NCI-H2171 treated with DMSO at 0.1 percent for 48 hours (cell line): ENCODE results near the gene KRTAP12-2.
"Not testable (repeated sequence)": the region's sequence is repeated elsewhere in the genome, so short reads cannot be mapped to it uniquely, and the experiment has no call there.

Source experiments
- DNase-seq: peaks from one replicate; lab custom pipeline; 2025; lab: John Stamatoyannopoulos, UW

Gene KRTAP12-2

DNA sequence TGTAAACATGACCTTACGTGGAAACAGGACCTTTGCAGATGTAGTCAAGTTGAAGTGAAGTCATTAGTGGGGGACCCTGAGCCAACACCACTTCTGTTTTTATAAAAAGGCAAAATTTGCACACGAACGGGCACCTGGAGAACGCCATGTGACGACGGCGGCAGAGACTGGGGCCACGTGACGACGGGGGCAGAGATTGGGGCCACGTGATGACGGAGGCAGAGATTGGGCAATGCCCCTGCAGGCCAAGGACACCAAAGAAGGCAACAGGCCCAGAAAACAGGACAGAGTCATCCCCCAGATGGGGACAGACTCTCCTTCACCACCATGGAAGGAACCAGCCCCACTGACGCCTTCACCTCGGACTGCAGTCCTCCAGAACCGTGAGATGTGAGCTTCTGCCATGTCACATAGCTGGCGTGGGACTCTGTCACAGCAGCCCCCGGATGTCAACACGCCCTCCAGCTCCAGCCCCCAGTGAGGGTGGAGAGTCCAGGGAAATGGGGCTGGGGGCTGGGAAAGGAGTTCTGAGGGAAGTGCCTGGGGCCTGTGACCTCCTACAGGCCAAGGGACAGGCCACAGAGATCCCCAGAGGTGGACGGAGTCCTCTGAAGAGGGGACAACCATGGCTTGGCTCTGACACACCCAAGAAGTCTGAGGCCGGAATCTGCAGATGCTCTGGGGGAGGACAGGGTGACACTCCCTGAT lies 16.3 kb downstream of the KRTAP12-2 start:
- no peak for DNase-seq

DNA sequence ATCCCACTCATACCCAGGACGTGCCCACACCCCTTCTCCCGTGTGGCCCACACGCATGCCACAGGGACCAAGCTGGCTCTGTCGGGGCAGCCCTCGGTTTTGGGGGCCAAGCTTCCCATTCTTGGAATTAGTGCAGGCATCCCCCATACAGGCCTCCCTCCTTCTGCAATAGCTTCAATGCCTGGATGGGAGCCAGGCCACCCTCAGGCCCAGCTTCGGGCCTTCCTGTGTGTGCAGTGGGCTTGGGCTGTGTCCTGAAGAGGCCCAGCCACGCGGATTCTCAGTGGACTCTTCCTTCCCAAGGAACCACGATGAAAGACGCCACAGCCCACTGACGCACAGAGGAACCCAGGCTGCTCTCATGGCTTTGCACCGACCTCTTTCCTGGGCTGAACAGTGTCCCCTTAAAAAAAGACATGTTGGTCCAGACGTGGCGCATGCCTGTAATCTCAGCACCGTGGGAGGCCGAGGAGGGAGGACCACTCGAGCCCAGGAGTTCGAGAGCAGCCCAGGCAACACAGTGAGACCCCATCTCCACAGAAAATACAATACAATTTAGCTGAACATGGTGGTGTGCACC lies 17.1 kb downstream of the KRTAP12-2 start:
- DNase-seq = no peak

DNA sequence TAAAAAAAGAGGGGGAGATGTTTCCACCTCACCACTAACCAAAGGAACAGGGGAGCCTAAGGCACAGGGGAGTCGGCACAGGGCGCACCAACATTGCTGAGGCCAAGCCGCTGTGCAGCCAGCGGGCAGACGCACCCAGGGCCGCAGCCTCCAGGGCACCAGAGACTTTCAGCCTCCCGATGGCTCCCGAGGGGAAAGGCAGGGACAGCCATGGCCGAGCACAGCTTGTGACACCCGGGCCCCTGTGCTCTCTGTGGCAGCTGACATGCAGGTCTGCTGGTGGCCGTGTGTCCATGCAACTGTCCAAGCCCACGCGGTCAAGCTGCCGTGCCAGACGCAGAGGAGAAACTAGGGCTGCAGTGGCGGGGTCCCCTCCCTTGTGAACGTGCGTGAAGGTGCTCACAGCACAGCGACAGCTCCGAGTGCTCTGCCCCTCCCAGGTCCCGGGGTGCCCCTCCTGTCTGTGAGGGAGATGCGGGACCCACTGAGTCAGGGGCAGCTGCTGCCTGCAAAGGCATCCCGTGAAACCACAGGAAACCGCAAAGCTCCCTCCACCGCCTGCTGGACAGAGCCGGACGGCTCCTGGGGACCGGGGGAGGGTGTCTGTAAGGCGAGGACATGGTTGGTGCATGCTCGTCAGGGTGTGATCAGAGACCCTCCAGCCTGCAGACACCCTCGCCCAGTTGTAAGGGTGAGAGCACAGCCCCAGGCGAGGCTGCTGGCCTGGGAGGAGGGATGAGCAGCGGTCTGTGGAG lies 18.0 kb downstream of the KRTAP12-2 start:
- DNase-seq = no peak

DNA sequence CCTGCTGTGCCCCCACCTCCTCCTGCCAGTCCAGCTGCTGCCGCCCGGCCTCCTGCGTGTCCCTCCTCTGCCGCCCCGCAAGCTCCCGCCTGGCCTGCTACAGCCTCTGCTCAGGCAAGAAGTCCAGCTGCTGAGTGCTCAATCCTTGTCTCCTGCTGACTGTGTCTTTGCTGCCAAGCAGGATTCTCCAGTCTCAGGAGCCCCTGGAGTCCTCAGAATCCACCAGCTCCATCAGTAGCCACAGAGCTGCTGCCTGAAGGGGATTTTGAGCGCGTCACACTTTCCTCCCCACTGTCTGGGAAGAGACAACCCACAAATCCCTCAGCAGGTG lies 19.5 kb downstream of the KRTAP12-2 start:
- no peak for DNase-seq

DNA sequence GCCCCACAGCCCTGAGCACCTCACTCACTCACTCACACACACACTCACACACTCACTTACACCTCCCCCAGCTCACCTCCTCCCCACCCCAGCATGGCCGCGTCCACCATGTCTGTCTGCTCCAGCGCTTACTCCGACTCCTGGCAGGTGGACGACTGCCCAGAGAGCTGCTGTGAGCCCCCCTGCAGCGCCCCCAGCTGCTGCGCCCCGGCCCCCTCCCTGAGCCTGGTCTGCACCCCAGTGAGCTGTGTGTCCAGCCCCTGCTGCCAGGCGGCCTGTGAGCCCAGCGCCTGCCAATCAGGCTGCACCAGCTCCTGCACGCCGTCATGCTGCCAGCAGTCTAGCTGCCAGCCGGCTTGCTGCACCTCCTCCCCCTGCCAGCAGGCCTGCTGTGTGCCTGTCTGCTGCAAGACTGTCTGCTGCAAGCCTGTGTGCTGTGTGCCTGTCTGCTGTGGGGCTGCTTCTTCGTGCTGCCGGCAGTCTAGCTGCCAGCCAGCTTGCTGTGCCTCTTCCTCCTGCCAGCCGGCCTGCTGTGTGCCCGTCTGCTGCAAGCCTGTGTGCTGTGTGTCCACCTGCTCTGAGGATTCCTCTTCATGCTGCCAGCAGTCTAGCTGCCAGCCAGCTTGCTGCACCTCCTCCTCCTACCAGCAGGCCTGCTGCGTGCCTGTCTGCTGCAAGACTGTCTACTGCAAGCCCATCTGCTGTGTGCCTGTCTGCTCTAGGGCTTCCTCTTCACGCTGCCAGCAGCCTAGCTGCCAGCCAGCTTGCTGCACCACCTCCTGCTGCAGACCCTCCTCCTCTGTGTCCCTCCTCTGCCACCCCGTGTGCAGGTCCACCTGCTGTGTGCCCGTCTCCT lies 20.1 kb downstream of the KRTAP12-2 start, which contains the start of gene KRTAP10-11:
TSS of gene KRTAP10-11 (plus strand) at position 49 of the 856 bp plus-strand sequence. CDS start at position 94, 45 bp downstream.
- peak; percentile 64 for DNase-seq

DNA sequence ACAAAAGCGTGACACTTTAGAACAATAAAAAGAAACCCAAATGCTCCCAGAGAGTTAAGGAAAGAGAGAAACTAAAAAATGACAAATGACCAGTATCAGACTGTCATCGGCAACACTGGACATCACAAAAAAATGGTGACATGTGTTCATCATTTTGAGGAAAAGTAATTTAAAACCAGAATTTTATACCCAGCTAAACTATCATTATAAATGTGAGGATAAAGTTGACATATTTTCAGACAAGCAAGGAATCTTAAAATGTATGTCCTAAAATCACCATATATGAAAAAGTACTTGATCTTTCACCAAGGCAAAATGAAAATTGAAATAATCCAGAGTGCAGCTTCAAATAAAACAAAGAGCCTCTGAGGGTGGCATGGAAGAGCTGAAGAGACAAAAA lies 21.8 kb downstream of the KRTAP12-2 start:
- DNase-seq = no peak

DNA sequence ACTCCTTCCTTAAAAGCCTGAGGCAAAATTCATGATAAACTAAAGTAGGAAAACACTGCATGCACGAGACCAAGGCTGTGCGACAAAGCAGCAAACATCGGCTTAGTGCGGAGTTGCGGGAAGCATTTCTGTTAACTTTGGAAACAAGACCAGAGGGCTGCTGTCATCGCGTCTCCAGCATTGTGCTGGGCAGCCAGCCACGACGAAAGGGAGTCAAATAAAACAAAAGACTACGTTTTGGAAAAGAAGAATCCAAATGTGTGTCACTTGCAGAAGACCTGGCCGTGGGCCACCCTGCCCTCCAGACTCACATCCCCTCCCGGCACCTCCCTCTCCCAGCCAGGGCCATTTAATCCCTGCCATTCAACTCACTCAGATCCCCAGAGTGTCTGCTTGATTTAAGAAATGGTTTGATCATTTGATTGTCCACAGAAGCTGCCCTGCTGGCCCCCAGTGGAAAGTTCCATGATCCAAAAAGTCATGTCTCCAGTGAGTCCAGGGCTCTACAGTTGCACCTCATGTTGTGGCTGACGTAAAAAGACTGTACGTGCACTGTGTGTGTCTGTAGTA lies 22.9 kb downstream of the KRTAP12-2 start:
- DNase-seq = no peak

DNA sequence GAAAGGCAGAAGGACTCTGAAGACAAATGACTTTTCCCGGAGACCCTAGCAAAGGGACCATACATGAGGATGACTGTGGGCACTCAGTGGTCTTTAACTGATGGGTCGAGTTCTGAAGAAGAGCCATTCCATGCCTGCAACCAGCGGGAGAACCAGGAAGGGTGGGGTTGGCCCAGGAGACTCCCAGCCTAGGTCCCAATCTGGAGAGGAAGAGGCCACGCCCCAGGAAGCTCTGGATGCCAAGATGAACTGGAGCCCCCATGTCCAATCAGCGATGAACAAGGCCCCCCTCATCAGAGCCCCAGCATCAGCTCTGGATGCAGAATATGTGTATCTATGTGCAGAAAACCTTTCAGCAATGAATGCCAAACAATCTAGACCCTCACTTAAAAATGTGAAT lies 26.0 kb downstream of the KRTAP12-2 start:
- DNase-seq = no peak

DNA sequence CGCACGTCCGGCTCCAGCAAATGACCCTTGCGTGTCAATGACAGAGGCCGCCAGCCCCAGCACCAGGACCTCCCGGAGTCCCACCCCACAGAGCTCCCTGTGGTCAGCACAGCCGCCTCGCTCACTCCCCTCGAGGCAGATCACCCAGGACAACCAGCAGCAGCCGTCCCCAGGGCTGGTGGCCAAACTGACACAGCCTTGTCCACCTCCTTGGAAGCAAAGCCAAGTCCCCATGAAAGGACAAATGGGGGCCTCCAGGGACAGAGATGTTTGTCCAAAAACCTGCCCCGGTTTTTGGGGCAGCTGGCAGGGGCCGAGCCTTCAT lies 27.4 kb downstream of the KRTAP12-2 start:
- DNase-seq = no peak

DNA sequence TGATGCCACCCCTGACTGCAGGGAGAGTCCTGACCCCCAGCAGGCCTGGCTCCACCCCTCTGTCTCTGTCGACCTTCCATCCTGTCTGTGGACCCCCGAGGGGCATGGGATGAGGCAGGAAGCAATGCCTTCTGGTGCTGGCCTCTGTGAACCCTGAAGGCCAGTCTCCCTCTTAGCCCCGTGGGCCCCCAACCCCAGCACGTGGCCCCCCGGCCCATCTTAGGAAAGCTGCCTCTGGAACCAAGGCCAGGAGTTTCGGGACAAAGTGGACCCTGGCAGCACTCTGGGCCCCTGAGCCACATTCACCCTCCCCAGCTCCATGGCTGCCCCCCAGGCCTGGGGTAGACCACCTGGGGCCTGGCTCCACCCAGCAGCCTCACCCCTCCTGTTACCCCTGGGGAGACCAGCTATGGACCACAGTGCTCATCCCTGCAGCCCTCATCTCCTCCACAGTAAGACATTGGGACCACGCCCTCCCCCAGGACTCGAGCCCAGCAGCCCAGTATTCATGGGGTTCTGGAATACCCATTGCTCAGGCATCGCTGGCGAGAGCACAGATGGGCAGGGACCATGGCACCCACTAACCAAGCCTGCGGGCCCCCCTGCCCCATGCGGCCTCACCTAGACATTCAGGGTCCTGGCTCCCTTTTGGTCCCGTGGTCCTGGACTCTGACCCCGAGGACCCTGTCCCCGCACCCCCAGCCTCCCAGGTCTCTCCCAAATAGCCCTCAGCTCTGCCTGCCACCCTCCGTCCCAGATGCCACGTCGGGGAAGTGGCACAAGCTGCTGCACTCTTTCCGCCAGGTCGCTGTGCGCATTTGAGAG lies 28.0 kb downstream of the KRTAP12-2 start:
- not testable (repeated sequence) for DNase-seq

DNA sequence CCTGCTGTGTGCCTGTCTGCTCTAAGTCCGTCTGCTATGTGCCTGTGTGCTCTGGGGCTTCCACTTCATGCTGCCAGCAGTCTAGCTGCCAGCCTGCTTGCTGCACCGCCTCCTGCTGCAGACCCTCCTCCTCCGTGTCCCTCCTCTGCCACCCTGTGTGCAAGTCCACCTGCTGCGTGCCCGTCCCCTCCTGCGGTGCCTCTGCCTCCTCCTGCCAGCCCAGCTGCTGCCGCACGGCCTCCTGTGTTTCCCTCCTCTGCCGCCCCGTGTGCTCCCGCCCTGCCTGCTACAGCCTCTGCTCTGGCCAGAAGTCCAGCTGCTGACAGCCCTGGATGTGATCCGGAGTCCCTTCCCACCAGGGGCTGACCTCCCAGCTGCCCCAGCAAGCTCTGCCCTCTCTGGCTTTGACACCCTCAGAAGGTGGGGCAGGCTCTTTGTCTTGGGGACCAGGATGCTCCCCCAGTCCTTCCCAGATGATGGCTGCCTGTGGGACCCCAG lies 28.8 kb downstream of the KRTAP12-2 start:
- not testable (repeated sequence) for DNase-seq

DNA sequence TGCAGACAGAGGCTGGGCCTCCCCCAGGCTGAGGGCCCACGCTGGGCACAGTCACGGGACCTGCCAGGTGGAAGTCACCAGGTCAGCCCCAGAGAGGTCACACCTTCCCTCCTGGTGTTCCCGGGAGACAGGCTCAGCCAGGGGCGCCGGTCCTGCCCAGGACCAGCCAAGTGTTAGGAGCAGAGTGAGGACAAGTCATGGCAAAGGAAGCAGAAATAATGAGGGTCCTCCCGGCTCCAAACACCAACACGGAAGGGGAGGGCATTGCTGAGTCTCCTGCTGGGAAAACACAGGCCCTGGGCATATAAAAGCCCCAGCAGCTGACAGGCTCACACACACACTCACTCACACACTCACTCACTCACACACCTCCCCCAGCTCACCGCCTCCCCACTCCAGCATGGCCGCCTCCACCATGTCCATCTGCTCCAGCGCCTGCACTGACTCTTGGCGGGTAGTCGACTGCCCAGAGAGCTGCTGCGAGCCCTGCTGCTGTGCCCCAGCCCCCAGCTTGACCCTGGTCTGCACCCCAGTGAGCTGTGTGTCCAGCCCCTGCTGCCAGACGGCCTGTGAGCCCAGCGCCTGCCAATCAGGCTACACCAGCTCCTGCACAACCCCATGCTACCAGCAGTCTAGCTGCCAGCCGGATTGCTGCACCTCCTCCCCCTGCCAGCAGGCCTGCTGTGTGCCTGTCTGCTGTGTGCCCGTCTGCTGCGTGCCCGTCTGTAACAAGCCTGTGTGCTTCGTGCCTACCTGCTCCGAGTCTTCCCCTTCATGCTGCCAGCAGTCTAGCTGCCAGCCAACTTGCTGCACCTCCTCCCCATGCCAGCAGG lies 29.5 kb downstream of the KRTAP12-2 start, which contains the start of gene KRTAP10-10:
TSS of gene KRTAP10-10 (plus strand) at position 339 of the 833 bp plus-strand sequence. CDS start at position 401, 62 bp downstream.
- DNase-seq = peak; percentile 28

DNA sequence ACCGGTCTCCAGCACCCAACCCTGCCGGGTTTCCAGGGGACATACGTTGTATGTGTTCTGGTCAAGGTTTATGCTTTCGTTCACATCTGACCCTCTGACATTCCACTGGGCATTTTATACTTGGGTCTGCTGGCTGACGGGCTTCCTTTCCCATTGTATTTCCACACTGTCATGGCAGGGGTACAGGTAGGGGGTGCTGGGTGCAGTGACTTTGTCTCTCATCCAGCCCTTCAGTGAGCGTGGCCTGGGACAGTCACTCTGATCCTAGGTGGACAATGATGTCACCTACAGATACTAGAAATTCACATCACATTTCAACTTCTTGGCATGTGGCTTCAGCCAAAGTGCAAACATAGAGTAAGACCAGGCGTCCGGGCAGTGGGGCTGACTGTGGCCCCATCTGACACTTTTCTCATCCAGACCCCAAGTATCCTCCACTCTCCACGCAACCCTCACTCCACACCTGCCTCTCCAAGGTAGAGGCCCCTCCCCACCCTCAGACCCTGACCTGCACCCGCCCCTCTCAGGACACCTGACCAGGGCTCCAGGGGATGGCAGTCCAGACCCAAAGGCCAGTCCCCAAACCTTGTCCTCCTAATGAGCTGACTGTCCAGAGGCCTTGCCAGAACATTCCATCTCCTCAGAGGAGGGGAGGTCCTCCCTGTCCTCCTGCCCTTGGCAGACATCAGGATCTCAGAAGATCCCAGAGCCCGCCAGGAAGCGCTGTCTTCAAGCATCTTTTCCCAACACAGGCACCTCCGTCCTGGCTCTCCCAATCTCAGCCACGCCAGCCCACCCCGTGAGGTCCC lies 30.3 kb downstream of the KRTAP12-2 start:
- DNase-seq = no peak

DNA sequence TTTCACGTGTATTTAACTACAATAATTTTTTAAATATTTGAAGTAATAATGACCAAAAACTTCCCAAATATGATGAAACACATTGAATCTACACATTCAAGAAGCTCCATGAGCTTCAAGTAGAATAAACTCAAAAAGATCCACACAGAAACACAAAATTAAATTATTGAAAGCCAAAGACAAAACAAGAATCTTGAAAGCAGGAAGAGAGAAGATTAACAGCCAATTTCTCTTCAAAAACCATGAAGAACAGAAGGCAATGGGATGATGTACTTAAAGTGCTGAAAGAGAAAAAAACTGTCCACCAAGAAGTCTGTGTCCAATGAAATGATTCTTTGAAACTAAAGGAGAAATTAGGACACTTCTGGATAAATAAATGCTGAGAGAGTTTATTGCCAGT lies 34.7 kb downstream of the KRTAP12-2 start:
- DNase-seq = no peak

DNA sequence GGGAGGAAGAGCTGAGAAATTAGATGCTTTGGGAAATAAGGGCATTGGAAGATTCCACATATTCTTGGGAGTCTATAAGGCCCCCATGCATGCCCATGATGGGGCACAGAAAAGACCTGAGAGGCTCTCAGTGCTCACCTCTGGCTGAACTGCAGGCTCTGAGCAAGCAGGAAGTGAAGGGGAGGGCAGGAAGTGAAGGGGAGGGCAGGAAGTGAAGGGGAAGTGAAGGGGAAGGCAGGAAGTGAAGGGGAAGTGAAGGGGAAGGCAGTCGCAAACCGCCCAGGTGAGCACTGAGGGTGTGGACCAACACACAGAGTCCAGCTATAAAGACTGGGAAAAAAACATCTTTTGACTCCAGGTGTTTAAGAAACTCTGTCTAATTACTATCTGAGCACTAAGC lies 36.3 kb downstream of the KRTAP12-2 start:
- no peak for DNase-seq

DNA sequence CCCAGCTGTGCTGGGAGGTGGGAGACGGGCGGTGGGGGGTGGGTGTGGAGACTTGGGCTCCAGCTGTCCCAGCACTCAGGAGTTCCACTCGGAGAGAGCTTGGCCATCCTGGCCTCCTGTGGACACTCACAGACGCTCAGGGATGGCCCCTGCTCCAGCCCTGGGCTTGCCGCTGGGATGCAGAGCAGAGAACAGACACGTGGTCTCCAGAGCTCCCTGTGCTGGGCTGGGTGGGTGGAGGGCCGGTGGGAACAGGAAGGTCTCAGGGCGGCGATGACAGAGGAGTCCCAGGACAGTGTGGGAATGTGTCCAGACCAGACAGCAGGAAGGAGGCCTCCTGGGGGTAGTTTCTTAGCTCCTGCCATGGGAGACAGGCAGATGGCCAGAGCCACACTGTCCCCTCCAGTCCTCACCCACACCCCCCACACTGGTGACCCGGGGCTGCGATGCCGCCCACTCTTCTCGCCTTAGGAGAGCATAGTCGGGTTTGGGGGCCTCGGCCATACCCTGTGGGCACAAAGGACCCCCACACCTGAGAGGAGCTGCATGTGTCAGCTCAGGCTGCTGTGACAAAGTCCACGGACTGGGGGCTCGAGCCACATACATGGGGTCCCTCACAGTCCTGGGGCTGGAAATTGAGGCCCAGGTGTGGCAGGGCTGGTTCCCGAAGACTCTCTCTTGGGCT lies 37.9 kb downstream of the KRTAP12-2 start:
- no peak for DNase-seq

DNA sequence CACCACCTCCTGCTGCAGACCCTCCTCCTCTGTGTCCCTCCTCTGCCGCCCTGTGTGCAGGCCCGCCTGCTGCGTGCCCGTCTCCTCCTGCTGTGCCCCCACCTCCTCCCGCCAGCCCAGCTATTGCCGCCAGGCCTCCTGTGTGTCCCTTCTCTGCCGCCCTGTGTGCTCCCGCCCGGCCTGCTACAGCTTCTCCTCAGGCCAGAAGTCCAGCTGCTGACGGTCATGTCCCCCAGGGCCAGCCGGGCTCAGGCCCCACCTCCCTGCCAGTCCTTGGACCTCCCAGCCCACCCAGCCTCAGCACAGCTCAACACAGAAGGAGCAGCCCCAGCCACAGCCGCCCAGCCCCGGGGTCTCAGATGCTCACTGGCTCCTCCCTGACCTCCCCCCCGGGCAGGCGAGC lies 38.9 kb downstream of the KRTAP12-2 start:
- DNase-seq = not testable (repeated sequence)

DNA sequence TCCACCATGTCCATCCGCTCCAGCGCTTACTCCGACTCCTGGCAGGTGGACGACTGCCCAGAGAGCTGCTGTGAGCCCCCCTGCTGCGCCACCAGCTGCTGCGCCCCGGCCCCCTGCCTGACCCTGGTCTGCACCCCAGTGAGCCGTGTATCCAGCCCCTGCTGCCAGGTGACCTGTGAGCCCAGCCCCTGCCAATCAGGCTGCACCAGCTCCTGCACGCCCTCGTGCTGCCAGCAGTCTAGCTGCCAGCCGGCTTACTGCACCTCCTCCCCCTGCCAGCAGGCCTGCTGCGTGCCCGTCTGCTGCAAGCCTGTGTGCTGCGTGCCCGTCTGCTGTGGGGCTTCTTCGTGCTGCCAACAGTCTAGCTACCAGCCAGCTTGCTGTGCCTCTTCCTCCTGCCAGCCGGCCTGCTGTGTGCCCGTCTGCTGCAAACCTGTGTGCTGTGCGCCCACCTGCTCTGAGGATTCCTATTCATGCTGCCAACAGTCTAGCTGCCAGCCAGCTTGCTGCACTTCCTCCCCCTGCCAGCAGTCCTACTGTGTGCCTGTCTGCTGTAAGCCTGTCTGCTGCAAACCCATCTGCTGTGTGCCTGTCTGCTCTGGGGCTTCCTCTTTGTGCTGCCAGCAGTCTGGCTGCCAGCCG lies 39.4 kb downstream of the KRTAP12-2 start:
- not testable (repeated sequence) for DNase-seq
